ENCODE results near the gene MDGA2.

Gene MDGA2

DNA sequence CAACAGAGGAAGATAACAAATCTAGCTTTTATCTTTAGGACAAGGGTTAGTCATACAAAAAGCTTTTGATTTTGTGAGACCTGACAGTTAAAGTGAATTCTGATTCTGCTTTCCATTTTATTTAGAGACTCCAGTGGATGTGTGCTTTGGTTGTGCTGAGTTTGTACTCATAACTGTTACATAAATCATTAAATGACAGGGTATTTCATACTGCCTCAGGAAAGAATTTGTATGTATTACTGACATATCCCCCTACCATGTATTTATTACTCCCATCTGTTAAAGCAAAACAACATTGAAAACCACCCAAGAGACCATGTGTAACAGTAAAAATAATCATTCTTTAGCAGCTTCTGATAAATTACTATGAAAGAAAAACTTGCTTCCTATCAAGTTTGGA lies 780.9 kb downstream of the MDGA2 start:
- no peak for DNase-seq
- Histone ChIP-seq H3K36me3 (no peaks in the 10 kb centered on the region), H3K27me3 (no peaks in the 10 kb centered on the region), H3K4me1 (no peaks in the 10 kb centered on the region), H3K4me3 (ENCODE audit: low read depth, low read length) (no peak overlapping the region), H3K9me3 (no peaks in the 10 kb centered on the region)
- TF ChIP-seq CTCF (IDR thresholded peaks at IDR 0.05; ENCODE audit: low read depth, low read length): no peak

DNA sequence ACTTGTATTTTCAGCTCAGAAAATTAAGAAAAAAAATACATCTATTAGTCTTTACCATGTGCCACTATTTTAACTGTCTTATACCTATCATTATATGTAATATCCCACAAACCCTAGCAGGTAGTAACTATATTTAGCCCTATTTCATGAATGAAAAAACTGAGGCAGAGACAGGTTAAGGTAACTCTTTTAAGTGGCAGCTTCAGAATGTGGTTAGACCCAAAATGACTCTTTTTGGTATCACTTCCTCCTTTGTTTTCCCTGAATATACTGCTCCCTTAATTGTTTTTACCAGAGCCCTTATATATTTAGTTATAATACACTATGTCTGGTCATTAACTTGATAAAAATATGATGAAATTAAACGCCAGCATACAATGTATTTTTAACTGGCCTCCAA lies 788.3 kb downstream of the MDGA2 start:
- TF ChIP-seq CTCF (IDR thresholded peaks at IDR 0.05; ENCODE audit: low read depth, low read length): no peak
- Histone ChIP-seq H3K27me3 (no peaks in the 10 kb centered on the region), H3K36me3 (no peaks in the 10 kb centered on the region), H3K4me3 (ENCODE audit: low read depth, low read length) (no peak overlapping the region), H3K4me1 (no peaks in the 10 kb centered on the region), H3K9me3 (no peaks in the 10 kb centered on the region)
- DNase-seq: no peak

GRCh38 chr14:46885566-46885965 lies 789.8 kb downstream of the MDGA2 start:
- Histone ChIP-seq H3K36me3 (no peaks in the 10 kb centered on the region), H3K9me3 (no peaks in the 10 kb centered on the region), H3K4me1 (no peaks in the 10 kb centered on the region), H3K27me3 (no peaks in the 10 kb centered on the region), H3K4me3 (ENCODE audit: low read depth, low read length) (no peak overlapping the region)
- no peak for TF ChIP-seq CTCF (IDR thresholded peaks at IDR 0.05; ENCODE audit: low read depth, low read length)
- DNase-seq: no peak

DNA sequence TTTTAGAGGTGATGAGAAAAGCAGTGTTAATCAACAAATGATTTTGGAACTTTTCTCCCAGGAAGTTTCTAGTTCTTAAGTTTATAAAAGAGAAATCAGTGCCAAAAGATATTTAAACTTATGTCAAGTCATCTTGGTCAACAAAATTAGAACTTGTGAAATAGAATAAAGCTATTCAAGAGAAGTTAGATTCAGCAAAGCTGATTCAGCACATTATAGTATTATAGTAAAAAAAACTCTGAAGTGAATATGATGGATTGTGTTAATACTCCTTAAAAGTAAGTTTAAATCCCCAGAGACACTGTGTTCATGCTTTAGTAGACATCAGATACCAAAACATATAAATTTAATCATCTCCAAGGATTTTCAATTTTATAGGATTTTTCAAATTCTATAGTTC lies 813.7 kb downstream of the MDGA2 start:
- H3K9me3 ChIP-seq: no peaks in the 10 kb centered on the region
- TF ChIP-seq CTCF (IDR thresholded peaks at IDR 0.05; ENCODE audit: low read depth, low read length): no peak
- no peaks in the 10 kb centered on the region for H3K27me3 ChIP-seq
- H3K4me3 ChIP-seq (ENCODE audit: low read depth, low read length): no peak overlapping the region
- no peak for DNase-seq
- H3K36me3 ChIP-seq: no peaks in the 10 kb centered on the region
- no peaks in the 10 kb centered on the region for H3K4me1 ChIP-seq

DNA sequence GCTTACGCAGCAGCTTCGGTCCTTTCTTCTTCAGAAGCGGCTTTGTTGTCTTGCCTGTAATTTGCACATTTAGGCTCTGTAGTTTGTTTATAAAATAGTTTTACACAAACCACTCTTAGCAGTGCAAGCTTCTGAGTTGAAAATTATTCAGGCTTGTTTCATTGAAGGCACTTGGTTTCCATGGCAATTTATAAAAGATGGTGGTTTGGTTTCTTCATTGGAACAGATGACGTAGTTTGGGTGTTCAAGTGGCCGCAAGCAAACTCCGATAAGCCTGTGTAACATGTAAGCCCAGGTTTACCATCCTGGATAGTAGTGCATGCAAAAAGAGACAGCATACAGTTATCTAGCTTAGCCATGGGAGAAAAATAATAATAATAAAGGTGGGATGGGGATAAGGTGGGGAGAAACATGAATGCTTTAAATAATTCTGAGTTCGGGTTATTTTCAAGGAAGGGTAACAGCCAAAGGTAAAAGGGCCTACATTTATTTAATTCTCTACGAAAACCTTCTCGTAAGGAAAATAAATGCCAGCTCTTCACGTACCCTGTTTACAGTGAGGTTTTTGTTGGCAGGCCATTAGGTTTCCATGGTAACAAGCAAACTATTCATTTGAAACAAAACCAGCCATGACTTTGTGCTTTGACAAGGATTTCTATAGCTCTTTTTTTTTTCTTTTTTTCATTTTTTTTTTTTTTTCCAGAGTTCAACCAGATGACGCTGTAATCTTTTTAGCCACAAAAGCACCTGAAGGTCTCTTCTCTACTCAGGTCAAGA lies 834.3 kb downstream of the MDGA2 start:
- no peak overlapping the region for H3K4me3 ChIP-seq (ENCODE audit: low read depth, low read length)
- H3K9me3 ChIP-seq: no peaks in the 10 kb centered on the region
- H3K4me1 ChIP-seq: no peaks in the 10 kb centered on the region
- DNase-seq: no peak
- H3K27me3 ChIP-seq: no peaks in the 10 kb centered on the region
- no peaks in the 10 kb centered on the region for H3K36me3 ChIP-seq
- no peak for TF ChIP-seq CTCF (IDR thresholded peaks at IDR 0.05; ENCODE audit: low read depth, low read length)

GRCh38 chr14:46820291-46820690 lies 855.1 kb downstream of the MDGA2 start:
- Histone ChIP-seq H3K4me3 (ENCODE audit: low read depth, low read length) (no peak overlapping the region), H3K27me3 (no peaks in the 10 kb centered on the region), H3K4me1 (peaks cover 4% of the 10 kb centered on the region), H3K9me3 (no peaks in the 10 kb centered on the region), H3K36me3 (no peaks in the 10 kb centered on the region)
- DNase-seq: peak; percentile 8
- TF ChIP-seq CTCF (IDR thresholded peaks at IDR 0.05; ENCODE audit: low read depth, low read length): no peak

Data from BE2C (cell line).